OCI-LY3 (cell line): ENCODE measurements around the gene KCNAB1.

Experiments
- H2AFZ ChIP-seq: fragments of 200-600, 300-600 bp; shearing (Covaris generic); 2 replicates; pipeline ENCODE4 v1.6.0; 2014; ENCODE audit warnings: antibody characterized with exemption, low read depth, low read length
- H3K27ac ChIP-seq: fragments of 200-600, 300-600 bp; sonication (generic); 2 replicates; pipeline ENCODE4 v1.5.1; 2014; ENCODE audit warnings: mild to moderate bottlenecking, low read length, moderate library complexity, mixed read lengths
- H3K27me3 ChIP-seq: fragments of 200-600, 300-600 bp; sonication (generic); 2 replicates; pipeline ENCODE4 v1.6.1; 2014; ENCODE audit warnings: low read depth, low read length, mixed read lengths
- H3K36me3 ChIP-seq: fragments of 200-600, 300-600 bp; sonication (generic); replicated peaks from 2 replicates; pipeline ENCODE3; 2014; ENCODE audit warnings: low read depth, low read length, mixed read lengths
- H3K4me1 ChIP-seq: fragments of 300-600, 200-600 bp; sonication (generic); 2 replicates; pipeline ENCODE4 v1.6.1; 2014; ENCODE audit warnings: low read length, mixed read lengths
- H3K4me2 ChIP-seq: fragments of 200-600, 300-600 bp; sonication (generic); 2 replicates; pipeline ENCODE4 v1.6.1; 2014; ENCODE audit warnings: low read length, mixed read lengths
- H3K4me3 ChIP-seq: fragments of 300-600, 200-600 bp; sonication (generic); 2 replicates; pipeline ENCODE4 v1.5.1; 2014; ENCODE audit warnings: antibody characterized with exemption, mild to moderate bottlenecking, low read length, moderate library complexity
- H3K79me2 ChIP-seq: fragments of 300-600, 200-600 bp; shearing (Covaris generic); 2 replicates; pipeline ENCODE4 v1.6.1; 2014; ENCODE audit warnings: mild to moderate bottlenecking, low read length, mixed read lengths
- H3K9ac ChIP-seq: fragments of 300-600, 200-600 bp; shearing (Covaris generic); 2 replicates; pipeline ENCODE4 v1.6.0; 2014; ENCODE audit warnings: mild to moderate bottlenecking, low read length, moderate library complexity
- H3K9me3 ChIP-seq: fragments of 200-600, 300-600 bp; shearing (Covaris generic); 2 replicates; pipeline ENCODE4 v1.6.1; 2014; ENCODE audit warnings: low read length, mixed read lengths; ENCODE audit not compliant: insufficient read depth
- H4K20me1 ChIP-seq: fragments of 200-600, 300-600 bp; sonication (generic); 2 replicates; pipeline ENCODE4 v1.6.1; 2016; ENCODE audit warnings: low read length, mixed read lengths; ENCODE audit not compliant: insufficient read depth
- CTCF ChIP-seq: fragments of 200-600, 300-600 bp; sonication (generic); IDR thresholded peaks from 2 replicates; pipeline ENCODE4 v1.5.1; 2014; ENCODE audit warnings: antibody characterized with exemption, low read length, low read depth
- EZH2phosphoT487 ChIP-seq: fragments of 200-600 bp; shearing (Covaris generic); IDR thresholded peaks from 2 replicates; pipeline ENCODE4 v1.6.1; 2018; ENCODE audit warnings: antibody characterized with exemption, mixed run types, low read depth

The KCNAB1 gene

GRCh38 chr3:156507285-156507684 lies 386.9 kb downstream of the KCNAB1 start:
- H2AFZ ChIP-seq, result no peak overlapping the region
- no peak overlapping the region for H3K4me2 ChIP-seq
- no peaks in the 10 kb centered on the region for H3K36me3 ChIP-seq
- H3K4me1 ChIP-seq, result peaks cover 10% of the 10 kb centered on the region
- no peak overlapping the region for H3K27ac ChIP-seq
- no peaks in the 10 kb centered on the region for H3K27me3 ChIP-seq
- no peaks in the 10 kb centered on the region for H3K79me2 ChIP-seq
- peaks cover 6% of the 10 kb centered on the region; the same call in 1 of the 2 replicates for H3K9me3 ChIP-seq
- H4K20me1 ChIP-seq, result no peaks in the 10 kb centered on the region
- H3K4me3 ChIP-seq, result no peak overlapping the region
- H3K9ac ChIP-seq, result no peak overlapping the region
- no peak for TF ChIP-seq EZH2phosphoT487
- TF ChIP-seq CTCF, result no peak

- Histone ChIP-seq H3K4me2 (peak overlapping the region; percentile 16; the same call in 1 of the 2 replicates), H3K79me2 (no peaks in the 10 kb centered on the region), H3K27ac (no peak overlapping the region), H3K4me1 (peaks cover 10% of the 10 kb centered on the region), H3K36me3 (no peaks in the 10 kb centered on the region), H3K4me3 (no peak overlapping the region), H2AFZ (peak overlapping the region; percentile 46), H3K9ac (no peak overlapping the region), H3K27me3 (no peaks in the 10 kb centered on the region), H4K20me1 (no peaks in the 10 kb centered on the region), H3K9me3 (no peaks in the 10 kb centered on the region)
- TF ChIP-seq EZH2phosphoT487 (no peak), CTCF (peak; percentile 76)
Observed at GRCh38 chr3:156509189-156510174, 389.1 kb downstream of the KCNAB1 start.

GRCh38 chr3:156511987-156512677 lies 391.8 kb downstream of the KCNAB1 start:
- Histone ChIP-seq H3K4me1 (peaks cover 10% of the 10 kb centered on the region), H3K4me2 (no peak overlapping the region), H3K9ac (no peak overlapping the region), H2AFZ (no peak overlapping the region), H3K9me3 (no peaks in the 10 kb centered on the region), H4K20me1 (no peaks in the 10 kb centered on the region), H3K27ac (no peak overlapping the region), H3K27me3 (peaks cover 14% of the 10 kb centered on the region), H3K79me2 (no peaks in the 10 kb centered on the region), H3K4me3 (no peak overlapping the region), H3K36me3 (no peaks in the 10 kb centered on the region)
- TF ChIP-seq EZH2phosphoT487 (no peak), CTCF (no peak)

DNA sequence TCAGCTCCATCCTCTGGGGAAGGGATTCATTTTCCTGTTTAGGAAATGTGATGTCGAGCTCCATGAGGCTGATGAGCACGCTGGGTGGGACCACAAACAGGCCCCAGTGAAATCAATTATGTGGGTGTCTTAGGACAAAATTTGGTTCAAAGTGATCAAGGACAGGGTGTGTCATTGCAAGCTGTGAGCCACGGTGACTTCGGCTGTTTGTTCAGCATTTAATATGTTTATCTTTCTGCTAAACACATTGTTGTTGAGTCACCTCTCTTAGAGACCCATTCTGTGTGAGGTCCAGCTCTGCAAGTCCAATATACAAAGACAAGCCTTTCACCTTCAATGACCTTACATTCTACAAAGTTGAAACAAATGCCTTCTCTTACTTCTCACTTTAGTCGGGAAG lies 393.2 kb downstream of the KCNAB1 start:
- no peaks in the 10 kb centered on the region for H3K36me3 ChIP-seq
- H3K9me3 ChIP-seq, result no peaks in the 10 kb centered on the region
- H3K27ac ChIP-seq, result no peak overlapping the region
- peaks cover 10% of the 10 kb centered on the region for H3K4me1 ChIP-seq
- TF ChIP-seq CTCF (no peak), EZH2phosphoT487 (no peak)
- no peaks in the 10 kb centered on the region for H3K79me2 ChIP-seq
- H4K20me1 ChIP-seq, result no peaks in the 10 kb centered on the region
- peaks cover 15% of the 10 kb centered on the region for H3K27me3 ChIP-seq
- H3K4me2 ChIP-seq, result no peak overlapping the region
- H3K4me3 ChIP-seq, result no peak overlapping the region
- no peak overlapping the region for H3K9ac ChIP-seq
- no peak overlapping the region for H2AFZ ChIP-seq
